GM12801 (cell line): ENCODE results near the gene TSPAN33.

Source experiments
- TF ChIP-seq, protein P1 (sequence below): IDR thresholded peaks from one replicate; pipeline ENCODE4 v1.5.1; 2011; ENCODE audit warnings: control low read depth; ENCODE audit not compliant: insufficient read length; ENCODE audit errors: extremely low read depth

Gene TSPAN33

DNA sequence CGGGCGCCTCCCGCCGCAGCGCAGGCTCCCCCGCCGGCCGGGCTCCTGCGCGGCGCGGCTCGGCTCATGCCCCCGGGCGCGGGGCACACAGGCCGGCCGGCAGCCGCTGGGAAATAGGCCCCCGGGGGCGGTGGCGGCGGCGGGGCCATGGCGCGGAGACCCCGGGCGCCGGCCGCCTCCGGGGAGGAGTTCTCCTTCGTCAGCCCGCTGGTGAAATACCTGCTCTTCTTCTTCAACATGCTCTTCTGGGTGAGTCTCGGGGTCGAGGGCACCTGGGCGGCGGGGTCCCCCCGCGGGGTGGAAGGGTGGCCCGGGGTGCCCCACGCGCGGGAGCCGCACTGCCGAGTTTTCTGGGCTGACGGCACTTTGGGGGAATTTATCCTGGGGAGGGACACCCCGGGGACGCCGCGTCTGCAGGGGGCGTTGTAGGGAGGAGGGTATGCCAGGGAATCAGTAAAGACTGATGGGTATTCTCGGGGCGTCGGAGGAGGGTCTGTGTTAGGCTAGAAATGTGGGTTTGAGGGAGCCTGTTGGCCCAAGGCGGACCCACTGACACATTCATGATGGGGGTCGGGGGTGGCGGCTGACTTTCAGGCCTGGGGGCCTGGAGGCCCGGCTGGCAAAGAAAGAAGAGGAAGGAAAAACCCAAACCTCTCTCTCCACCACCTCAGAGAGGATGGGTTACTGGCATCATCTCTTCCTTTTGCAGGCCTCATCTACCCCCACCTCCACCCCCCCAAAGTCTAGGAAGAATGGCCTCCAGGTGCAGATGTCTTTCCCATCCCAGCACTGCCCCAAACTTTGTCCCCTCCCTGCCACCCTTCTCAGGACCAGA, 544 bp downstream of the TSPAN33 start:
- TF ChIP-seq, protein P1, sequence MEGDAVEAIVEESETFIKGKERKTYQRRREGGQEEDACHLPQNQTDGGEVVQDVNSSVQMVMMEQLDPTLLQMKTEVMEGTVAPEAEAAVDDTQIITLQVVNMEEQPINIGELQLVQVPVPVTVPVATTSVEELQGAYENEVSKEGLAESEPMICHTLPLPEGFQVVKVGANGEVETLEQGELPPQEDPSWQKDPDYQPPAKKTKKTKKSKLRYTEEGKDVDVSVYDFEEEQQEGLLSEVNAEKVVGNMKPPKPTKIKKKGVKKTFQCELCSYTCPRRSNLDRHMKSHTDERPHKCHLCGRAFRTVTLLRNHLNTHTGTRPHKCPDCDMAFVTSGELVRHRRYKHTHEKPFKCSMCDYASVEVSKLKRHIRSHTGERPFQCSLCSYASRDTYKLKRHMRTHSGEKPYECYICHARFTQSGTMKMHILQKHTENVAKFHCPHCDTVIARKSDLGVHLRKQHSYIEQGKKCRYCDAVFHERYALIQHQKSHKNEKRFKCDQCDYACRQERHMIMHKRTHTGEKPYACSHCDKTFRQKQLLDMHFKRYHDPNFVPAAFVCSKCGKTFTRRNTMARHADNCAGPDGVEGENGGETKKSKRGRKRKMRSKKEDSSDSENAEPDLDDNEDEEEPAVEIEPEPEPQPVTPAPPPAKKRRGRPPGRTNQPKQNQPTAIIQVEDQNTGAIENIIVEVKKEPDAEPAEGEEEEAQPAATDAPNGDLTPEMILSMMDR: no peak

DNA sequence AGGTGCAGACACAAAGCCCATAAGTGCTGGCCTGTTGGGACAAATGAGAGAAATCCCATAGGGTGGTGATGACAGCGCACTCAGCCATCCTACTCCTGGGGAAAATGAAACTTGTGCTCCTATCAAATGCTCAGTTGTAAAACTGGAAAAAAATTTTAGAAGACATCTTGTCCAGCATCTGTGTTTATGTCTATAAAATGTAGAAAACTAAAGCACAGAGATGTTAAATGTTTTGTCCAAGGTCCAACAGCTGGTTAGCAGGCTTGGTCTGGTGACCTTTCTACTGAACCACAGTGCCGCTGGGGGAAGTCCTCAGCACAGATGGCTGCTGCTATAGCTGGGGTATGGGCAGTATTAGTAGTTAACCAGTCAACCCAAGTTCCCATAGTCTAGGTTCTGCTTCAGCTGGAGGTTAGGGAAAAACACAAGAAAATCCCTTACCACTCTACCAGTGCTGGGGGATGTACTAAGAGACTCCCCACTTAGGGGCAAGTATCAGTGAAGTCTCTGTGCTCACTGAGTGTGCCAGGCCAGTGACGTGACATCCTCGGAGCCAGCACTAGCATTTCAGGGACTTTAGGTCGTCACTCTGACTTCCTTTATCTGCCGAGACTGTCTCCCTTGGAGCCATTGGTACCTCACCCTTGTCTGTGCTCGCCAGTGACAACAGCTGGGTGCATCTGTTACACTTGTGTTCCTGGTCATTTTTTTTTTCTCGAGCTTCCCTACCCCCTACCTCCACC, 1.9 kb downstream of the TSPAN33 start:
- TF ChIP-seq, protein P1: no peak

DNA sequence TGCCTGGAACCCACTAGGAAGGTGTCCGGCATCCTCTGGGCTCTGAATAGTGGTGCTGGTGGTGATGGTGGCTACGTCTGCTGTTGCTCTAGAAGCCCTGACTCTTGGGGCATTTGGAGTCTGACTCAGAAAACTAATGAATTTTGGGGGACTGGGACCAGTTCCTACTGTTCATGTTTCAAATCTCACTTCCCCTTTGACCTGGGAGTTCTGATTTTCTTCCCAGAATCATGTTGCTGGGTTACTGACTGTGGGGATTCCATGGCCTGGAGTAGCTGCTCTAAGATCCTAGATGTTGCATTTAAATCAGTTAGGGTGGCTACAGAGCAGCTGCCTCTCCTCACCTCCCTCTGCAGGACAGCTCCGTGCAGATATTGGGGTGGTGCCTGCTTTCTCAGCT, 3.2 kb downstream of the TSPAN33 start:
- TF ChIP-seq, protein P1: no peak

DNA sequence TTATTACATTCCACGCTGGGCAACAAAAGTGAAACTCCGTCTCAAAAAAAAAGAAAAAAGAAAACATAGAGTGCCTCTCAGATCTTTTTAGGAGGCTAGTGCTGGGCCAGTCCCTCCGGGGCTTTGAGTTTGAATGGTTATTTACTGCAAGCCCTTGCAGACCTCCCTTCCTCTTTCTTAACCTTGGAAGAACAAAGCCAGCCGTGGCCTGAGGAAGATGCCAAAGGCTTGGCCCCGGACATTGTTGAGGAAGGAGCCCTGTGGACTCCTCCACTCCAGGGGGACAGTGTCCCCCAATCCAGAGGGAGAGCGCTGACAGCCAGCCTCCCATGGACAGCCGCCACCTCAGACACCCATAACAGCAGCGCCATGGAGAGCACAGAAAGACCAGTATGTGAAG, 5.0 kb downstream of the TSPAN33 start:
- TF ChIP-seq, protein P1: no peak

DNA sequence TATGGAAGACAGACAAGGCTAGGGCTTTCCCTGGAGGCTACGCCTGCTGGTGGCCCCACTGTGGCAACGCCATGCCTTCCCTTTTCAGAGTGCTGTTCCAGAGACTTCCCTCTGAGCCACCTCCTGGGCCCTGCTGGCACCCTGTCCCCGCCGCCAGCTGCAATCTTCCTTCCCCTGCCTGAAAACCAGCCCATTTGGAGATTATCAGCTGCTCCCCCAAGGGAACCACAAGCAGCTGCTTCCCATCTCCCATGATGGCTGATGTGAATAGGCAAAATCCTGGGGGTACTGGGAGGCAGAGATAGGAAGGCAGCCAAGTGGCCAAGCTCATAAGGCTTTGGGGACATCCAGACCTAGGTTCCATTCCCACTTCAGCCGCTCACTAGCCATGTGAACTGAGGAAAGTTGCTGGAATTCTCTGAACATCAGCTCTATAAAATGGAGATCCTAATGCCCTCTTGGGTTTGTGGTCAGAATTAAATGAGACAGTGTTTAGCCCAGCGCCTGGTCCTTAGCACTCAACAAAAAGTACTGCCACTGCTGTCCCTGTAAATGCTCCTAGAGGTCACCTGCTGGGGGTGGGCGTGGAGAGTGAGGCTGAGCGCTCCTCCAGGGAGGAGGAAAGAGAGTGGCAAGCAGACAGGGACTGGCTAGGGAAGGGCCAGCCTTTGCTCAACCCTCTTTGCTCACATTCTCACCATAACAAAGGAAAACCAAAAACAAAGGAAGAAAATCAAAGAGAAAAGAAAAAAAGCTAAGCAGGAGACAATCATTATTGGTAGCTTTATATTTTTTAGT, 5.9 kb downstream of the TSPAN33 start:
- TF ChIP-seq, protein P1: no peak

DNA sequence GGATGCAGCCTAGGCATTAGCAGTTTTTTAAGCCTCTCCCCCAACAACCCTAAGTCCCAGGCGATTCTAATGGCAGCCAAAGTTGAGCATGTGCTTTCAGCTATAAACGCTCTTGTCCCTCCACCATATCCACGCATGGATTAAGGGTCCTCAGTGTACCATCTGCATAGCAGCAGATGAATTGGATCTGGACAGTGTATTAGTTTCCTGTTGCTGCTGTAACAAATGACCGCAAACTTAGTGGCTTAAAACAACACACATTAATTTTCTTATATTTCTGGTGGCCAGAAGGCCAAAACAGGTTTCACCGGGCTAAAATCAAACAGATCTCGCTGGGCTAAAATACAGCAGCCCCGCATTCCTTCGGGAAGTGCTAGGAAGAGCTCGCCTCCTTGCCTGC, 13.1 kb downstream of the TSPAN33 start:
- TF ChIP-seq, protein P1: no peak

DNA sequence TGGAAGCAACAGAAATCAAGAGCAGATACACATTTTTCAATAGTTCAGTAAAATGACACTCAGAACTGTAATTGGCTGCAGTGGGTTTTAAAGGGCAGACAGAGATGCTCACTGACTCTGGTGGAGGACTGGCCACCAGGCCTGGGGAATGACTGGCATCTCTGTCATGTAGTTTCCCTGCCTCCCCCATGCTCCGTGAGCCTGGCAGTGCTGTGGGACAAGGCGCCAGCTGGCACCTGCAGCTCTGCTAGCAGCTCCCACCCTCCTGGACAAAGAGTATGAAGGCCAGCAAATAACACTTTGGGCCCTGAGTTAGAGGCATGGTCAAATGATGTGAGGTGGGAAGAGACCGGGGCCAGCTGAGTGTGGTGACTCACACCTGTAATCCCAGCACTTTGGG, 15.0 kb downstream of the TSPAN33 start:
- TF ChIP-seq, protein P1: no peak
